HL-60 (cell line): ENCODE results near the gene SIRT6.
A peak's percentile ranks its signal among the peaks of the same experiment; 100 is the strongest.

Experiments used
- DNase-seq, 2 experiments: peaks; one replicate each; pipeline ENCODE4 v3.0.0-alpha.2; 2010 to 2020; ENCODE audit warnings: low read depth in 1 of 2, low spot score in 1 of 2
- H3K27ac ChIP-seq: fragments of 250-450 bp; sonication (Bioruptor Pico); replicated peaks from 2 replicates; pipeline ENCODE4 v1.5.1; 2020; ENCODE audit warnings: mild to moderate bottlenecking, moderate library complexity
- H3K27me3 ChIP-seq: fragments of 250-450 bp; sonication (Bioruptor Pico); 2 replicates; pipeline ENCODE4 v1.5.1; 2021; ENCODE audit warnings: mild to moderate bottlenecking, moderate library complexity; ENCODE audit not compliant: insufficient read depth, poor library complexity, severe bottlenecking
- H3K4me3 ChIP-seq: replicated peaks from 2 replicates; pipeline ENCODE4 v1.5.1; 2011; ENCODE audit warnings: mild to moderate bottlenecking, control low read depth, low read length; ENCODE audit not compliant: insufficient read depth
- GABPA ChIP-seq: IDR thresholded peaks from 2 replicates; pipeline ENCODE4 v1.6.1; 2012; ENCODE audit warnings: low read depth
- POLR2AphosphoS5 ChIP-seq: IDR thresholded peaks from 2 replicates; pipeline ENCODE4 v1.6.1; 2012; ENCODE audit warnings: low read depth
- REST ChIP-seq: IDR thresholded peaks from 2 replicates; pipeline ENCODE4 v1.6.1; 2012; ENCODE audit warnings: low read depth; ENCODE audit not compliant: insufficient replicate concordance
- SPI1 ChIP-seq: IDR thresholded peaks from 2 replicates; pipeline ENCODE4 v1.6.1; 2012; ENCODE audit warnings: low read depth, mild to moderate bottlenecking, borderline replicate concordance
- TF ChIP-seq, protein P1 (sequence below): IDR thresholded peaks from one replicate; pipeline ENCODE4 v1.5.1; 2011; ENCODE audit warnings: low read length, control low read depth, inconsistent platforms; ENCODE audit not compliant: insufficient read depth

Gene SIRT6

GRCh38 chr19:4210166-4210731 lies 27.9 kb upstream of the SIRT6 start:
- peaks cover 2% of the 10 kb centered on the region for H3K27me3 ChIP-seq
- no peak for TF ChIP-seq POLR2AphosphoS5
- TF ChIP-seq REST, result no peak
- TF ChIP-seq, protein P1, sequence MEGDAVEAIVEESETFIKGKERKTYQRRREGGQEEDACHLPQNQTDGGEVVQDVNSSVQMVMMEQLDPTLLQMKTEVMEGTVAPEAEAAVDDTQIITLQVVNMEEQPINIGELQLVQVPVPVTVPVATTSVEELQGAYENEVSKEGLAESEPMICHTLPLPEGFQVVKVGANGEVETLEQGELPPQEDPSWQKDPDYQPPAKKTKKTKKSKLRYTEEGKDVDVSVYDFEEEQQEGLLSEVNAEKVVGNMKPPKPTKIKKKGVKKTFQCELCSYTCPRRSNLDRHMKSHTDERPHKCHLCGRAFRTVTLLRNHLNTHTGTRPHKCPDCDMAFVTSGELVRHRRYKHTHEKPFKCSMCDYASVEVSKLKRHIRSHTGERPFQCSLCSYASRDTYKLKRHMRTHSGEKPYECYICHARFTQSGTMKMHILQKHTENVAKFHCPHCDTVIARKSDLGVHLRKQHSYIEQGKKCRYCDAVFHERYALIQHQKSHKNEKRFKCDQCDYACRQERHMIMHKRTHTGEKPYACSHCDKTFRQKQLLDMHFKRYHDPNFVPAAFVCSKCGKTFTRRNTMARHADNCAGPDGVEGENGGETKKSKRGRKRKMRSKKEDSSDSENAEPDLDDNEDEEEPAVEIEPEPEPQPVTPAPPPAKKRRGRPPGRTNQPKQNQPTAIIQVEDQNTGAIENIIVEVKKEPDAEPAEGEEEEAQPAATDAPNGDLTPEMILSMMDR, result no peak
- TF ChIP-seq GABPA, result no peak
- TF ChIP-seq SPI1, result no peak
- DNase-seq, result no peak
- no peak overlapping the region for H3K27ac ChIP-seq
- H3K4me3 ChIP-seq, result no peak overlapping the region

GRCh38 chr19:4208385-4209094 lies 26.2 kb upstream of the SIRT6 start:
- no peak overlapping the region for H3K27ac ChIP-seq
- DNase-seq, result no peak
- H3K27me3 ChIP-seq, result peaks cover 2% of the 10 kb centered on the region
- no peak for TF ChIP-seq SPI1
- TF ChIP-seq, protein P1, result peak; percentile 71
- H3K4me3 ChIP-seq, result no peak overlapping the region

- DNase-seq, result no peak
- Histone ChIP-seq H3K27ac (no peak overlapping the region), H3K27me3 (peaks cover 2% of the 10 kb centered on the region), H3K4me3 (no peak overlapping the region)
- TF ChIP-seq, protein P1, result peak; percentile 10
- TF ChIP-seq POLR2AphosphoS5, result no peak
Measured at GRCh38 chr19:4206818-4207484, 24.6 kb upstream of the SIRT6 start.

DNA sequence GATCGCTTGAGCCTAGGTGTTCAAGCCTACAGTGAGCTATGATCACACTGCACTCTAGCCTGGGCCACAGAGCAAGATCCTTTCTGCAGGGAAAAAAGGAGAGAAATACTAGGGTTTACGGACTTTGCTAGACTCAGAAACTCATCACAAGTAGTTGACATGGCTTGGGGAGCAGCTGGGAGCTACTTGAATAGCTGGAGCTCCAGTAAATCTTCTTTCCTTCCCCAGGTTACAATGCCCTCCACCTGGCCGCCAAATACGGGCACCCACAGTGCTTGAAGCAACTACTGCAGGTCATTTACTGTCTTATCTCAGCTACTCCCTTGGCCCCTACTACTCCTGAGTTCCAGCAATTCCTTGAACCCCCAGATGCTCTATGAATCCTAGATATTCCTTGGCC lies 19.4 kb upstream of the SIRT6 start:
- Histone ChIP-seq H3K4me3 (no peak overlapping the region), H3K27me3 (peaks cover 14% of the 10 kb centered on the region), H3K27ac (no peak overlapping the region)
- no peak for DNase-seq
- TF ChIP-seq POLR2AphosphoS5, result no peak
- TF ChIP-seq REST, result no peak
- TF ChIP-seq SPI1, result no peak
